ENCODE data around the gene KNDC1. TPM values are rescaled to one million over a fixed set of nuclear protein-coding genes. Genes with fewer than 3 reads are reported as not detected.

KNDC1 gene
- total and polyA plus RNA-seq, 2 donors (not counting 1 experiment from before 2014, with no cell fraction given) = 0.17 to 0.45 TPM

DNA sequence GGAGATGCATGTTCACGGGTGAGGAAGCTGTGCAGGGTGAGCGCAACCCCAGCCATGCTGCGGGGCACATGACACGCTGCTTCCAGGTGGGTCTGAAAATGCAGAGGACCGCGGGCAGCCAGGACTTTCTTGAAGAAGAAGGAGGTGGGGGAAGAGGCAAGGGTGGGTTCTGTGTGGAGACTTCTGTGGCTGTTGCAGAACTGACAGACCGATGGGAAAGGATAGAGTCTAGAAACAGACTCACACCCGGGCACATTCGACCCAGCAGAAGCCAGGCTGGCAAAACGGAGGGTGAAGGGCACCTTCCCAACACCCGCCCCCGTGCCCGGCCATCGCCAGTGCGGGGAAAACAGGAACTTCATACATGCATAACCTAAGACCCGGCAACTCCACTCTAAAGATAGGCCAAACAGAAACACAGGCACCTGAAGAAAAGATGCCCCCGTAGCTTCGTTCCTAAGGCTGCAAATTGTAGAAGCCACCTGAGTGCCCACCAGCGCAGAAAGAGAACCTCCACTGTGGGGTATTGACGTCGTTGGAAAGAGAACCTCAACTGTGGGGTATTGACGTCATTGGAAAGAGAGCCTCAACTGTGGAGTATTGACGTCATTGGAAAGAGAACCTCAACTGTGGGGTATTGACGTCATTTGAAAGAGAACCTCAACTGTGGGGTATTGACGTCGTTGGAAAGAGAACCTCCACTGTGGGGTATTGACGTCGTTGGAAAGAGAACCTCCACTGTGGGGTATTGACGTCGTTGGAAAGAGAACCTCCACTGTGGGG, 4.8 kb upstream of the KNDC1 start:
- no peak for ATAC-seq (ENCODE audit: low read depth)
- Histone ChIP-seq H3K36me3 (replicated peaks in 1 of 2; ENCODE audit: control extremely low read depth in 1 of 2, control insufficient read depth in 1 of 2, extremely low read depth in 1 of 2, insufficient read depth in 2 of 2, low read length in 1 of 2) (no peaks in the 10 kb centered on the region), H2AFZ (ENCODE audit: insufficient read depth, low read depth, low read length, poor library complexity, severe bottlenecking) (no peak overlapping the region), H3K79me2 (ENCODE audit: control insufficient read depth, insufficient read depth, low read length) (no peaks in the 10 kb centered on the region), H3K4me3 (ENCODE audit: control extremely low read depth in 1 of 5, extremely low read depth in 1 of 5, insufficient read depth in 1 of 5, low read depth in 2 of 5, low read length in 4 of 5) (no peak overlapping the region), H3K27ac (ENCODE audit: low read length in 2 of 2) (no peak overlapping the region), H3K27me3 (replicated peaks in 1 of 4; ENCODE audit: control extremely low read depth in 1 of 4, control insufficient read depth in 3 of 4, insufficient read depth in 4 of 4, low read length in 3 of 4) (peaks cover 0 to 7% (median 3%) of the 10 kb centered on the region in 4 experiments), H3K9ac (ENCODE audit: low read length) (no peak overlapping the region), H4K20me1 (ENCODE audit: control insufficient read depth, insufficient read depth, low read length, poor library complexity, severe bottlenecking) (no peaks in the 10 kb centered on the region), H3K9me3 (ENCODE audit: control extremely low read depth in 1 of 3, control insufficient read depth in 2 of 3, insufficient read depth in 1 of 3, low read length in 2 of 3) (peaks cover 0 to 14% (median 0%) of the 10 kb centered on the region in 3 donors), H3K4me2 (replicated peaks; ENCODE audit: low read depth, low read length, poor library complexity, severe bottlenecking) (no peak overlapping the region), H3K4me1 (ENCODE audit: control insufficient read depth in 2 of 2, insufficient read depth in 2 of 2, low read length in 2 of 2) (no peaks in the 10 kb centered on the region)
- DNase-seq = no peak
- intact Hi-C loops (cut with micrococcal nuclease) = no loop called here
- 92% methylated on average over 18 of the region's 30 CpGs for WGBS (ENCODE audit: insufficient coverage)
- Mint-ChIP-seq H3K27me3 (peaks cover 12% of the 10 kb centered on the region), H3K4me3 (no peak overlapping the region), H3K4me1 (no peaks in the 10 kb centered on the region), H3K27ac (no peak overlapping the region), H3K9me3 (ENCODE audit: insufficient read depth) (no peaks in the 10 kb centered on the region)
- TF ChIP-seq, protein P1, sequence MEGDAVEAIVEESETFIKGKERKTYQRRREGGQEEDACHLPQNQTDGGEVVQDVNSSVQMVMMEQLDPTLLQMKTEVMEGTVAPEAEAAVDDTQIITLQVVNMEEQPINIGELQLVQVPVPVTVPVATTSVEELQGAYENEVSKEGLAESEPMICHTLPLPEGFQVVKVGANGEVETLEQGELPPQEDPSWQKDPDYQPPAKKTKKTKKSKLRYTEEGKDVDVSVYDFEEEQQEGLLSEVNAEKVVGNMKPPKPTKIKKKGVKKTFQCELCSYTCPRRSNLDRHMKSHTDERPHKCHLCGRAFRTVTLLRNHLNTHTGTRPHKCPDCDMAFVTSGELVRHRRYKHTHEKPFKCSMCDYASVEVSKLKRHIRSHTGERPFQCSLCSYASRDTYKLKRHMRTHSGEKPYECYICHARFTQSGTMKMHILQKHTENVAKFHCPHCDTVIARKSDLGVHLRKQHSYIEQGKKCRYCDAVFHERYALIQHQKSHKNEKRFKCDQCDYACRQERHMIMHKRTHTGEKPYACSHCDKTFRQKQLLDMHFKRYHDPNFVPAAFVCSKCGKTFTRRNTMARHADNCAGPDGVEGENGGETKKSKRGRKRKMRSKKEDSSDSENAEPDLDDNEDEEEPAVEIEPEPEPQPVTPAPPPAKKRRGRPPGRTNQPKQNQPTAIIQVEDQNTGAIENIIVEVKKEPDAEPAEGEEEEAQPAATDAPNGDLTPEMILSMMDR (IDR thresholded peaks at IDR 0.05) = no peak
- no peak for TF ChIP-seq EZH2 (IDR thresholded peaks at IDR 0.05; ENCODE audit: borderline replicate concordance, insufficient read depth, low read depth, low read length, poor library complexity, severe bottlenecking)
- ChIA-PET POLR2A (no interaction called here), CTCF (no interaction called here)
